GM21515 (cell line): ENCODE results near the gene BTBD8.

Experiments
- ATAC-seq: cut with Tn5 transposase; IDR thresholded peaks from one replicate; pipeline ENCODE4 v1.9.1; 2021; ENCODE audit not compliant: unreplicated experiment

BTBD8 gene

DNA sequence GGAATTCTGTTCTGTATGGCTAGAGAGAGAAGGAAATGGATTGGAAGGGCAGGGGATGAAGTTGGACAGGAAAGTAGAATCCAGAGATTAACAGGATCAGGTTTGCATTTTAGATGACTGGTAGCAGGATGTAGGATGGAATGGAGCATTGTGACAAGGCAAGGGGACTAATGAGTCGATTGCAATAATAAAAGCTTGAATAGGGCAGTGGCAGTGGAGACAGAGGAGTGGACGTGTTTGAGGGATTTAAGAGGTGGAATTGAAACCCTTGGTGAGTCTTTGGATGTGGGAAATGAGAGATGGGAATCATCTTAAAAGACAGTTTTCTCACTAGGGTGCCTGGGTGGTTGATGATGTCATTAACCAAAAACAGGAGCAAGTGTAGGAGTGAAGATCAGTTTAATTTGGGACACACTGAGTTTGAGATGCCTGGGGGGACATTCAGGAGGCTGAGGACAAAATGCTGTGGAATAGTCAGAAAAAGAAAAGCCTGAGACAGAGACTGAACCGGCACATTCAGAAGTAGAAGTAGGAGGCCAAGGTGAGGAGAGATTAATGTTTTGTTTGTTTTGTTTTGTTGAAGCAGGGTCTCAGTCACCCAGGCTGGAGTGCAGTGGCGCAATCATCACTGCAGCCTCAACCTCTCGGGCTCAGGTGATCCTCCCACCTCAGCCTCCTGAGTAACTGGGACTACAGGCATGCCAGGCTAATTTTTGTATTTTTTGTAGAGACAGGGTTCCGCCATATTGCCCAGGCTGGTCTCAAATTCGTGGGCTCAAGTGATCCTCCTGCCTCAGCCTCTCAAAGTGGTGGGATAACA lies 108.5 kb downstream of the BTBD8 start:
- ATAC-seq = no peak

DNA sequence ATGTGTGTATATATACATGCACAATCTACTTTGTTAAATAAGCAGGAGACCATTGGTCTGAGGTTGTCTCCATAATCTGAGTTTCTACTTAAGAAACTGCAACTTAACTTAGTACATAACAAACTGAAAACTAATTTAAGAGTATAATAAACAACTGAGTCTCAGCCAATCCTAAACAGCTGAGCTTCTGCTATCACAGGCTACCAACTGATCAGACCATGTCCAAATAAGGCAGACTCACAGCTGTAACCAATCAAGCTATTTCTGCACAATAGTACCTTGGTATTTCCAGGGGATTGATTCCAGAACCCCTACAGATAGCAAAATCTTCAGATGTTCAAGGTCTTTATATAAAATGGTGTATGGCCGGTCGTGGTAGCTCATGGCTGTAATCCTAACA lies 111.6 kb downstream of the BTBD8 start:
- ATAC-seq = no peak

DNA sequence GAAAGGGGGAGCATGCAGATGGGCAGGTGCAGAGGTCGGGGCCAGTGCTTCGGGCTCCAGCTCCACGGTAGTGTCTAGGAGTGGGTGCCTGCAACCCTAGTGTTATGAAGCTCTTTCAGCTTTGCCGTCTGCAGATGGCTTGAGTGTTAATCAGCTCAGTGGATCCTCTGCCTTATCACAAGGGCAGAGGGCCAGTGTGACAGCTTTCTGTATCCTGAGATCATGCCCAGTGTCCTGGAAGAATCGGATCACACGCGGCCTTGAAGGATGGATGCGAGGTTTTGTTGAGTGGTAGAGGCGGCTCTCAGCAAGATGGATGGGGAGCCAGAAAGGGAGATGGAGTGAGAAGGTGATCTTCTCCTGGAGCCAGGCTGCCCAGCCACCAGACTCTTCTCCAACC lies 112.1 kb downstream of the BTBD8 start:
- ATAC-seq = no peak

DNA sequence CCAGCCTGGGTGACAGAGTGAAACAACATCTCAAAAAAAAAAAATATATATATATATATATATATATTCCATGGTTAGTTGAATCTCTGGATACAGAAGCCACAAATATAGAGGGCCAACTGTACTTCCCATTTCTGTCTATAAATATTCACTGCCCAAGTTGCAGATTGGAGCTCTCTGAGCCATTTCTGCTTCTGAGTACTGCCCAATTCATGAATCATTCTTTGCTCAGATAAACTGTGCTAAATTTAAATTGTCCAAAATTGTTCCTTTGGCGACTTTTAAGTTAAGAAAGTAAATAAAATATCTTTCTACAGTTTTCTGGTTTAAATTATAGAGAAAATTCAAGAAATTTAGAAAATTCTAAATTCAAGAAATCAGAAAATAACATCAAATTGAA lies 114.4 kb downstream of the BTBD8 start:
- no peak for ATAC-seq

DNA sequence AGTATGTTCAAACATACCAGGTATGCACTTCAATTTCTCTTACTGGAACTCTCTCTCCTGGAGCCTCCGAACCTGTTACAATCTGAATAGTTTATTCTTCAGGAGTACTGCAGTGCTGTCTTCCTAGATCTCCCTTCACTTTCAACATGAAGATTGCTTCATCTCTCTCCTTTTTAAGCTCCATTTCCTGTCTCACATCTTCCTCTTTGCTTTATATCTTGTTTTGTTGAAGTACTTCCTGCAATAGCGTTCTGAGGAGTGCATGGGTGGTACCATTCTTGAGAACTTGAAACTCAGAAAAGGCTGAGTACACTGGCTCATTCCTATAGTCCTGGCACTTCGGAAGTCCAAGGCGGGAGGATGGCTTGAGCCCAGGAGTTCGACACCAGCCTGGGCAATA lies 121.8 kb downstream of the BTBD8 start:
- ATAC-seq = no peak

DNA sequence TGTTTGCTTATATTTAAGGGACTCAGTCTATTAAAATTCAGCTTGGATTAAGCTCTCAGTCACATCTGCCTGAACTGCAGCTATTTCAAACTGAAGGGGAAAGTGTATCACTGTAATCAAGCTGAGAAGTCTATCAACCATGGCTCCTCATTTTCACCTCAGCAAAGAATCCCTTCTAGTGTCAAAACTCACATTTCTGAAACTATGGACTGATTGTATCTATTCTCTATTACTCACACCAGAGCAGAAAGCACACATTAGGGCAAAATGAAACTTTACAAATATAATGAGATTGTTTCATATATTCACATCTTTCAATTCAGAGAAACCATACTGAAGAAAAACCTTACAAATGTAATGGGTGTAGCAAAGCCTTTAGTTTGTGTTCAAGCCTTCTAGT lies 123.0 kb downstream of the BTBD8 start:
- ATAC-seq = no peak

DNA sequence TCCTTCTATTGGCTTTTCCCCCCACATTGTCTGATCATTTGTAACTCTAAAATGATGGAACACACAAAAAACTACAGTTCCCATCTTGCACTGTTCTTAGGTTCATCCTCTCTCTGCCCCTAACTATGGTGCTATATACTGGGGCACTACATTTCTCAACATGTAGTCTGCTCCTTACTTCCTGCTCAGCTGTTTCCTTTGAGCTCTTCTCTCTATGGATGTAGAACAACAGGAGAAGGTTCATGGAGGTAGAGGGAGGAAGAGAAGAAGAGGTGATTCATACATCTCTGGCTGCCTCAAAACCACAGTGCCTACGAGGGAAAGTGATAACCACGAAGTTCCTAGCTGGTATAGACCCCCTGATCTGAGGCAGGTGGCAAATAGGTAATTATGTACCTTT lies 130.6 kb downstream of the BTBD8 start:
- ATAC-seq = no peak

DNA sequence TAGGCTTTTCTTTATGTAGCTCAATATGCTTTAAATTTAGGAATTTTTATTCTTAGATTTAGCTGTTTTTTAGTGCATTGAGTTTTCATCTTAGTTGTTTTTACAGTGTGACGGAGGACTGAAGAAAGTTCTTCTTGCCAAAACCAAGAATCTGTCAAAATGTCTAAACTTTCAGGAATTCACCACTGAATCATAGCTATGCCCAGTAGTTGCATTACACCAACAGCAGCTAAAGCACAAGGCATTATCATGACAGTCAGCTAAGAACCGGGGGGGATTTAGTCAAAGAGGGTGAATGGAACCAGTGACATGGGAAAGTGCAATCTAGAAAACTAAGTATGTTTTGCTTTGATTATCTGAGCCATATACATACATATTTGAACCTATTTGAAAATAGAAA lies 131.0 kb downstream of the BTBD8 start:
- ATAC-seq = no peak

DNA sequence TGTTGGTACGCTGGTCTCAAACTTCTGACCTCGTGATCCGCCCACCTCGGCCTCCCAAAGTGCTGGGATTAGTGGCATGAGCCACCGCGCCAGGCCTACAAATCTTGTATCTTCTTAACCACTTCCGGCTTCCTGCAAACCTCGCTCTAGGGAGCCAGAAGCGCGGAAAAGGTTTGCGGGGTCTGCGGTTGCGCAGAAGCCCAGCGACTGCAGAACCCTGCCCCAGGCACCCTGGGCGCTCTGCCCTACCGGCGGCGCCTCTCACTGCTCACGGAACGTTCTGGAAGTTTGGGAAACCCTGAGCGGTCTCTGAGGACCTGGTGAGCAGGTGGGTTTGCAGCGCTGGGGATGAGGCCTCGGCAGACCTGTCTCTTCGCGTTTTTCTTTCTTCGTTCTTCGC lies 137.6 kb downstream of the BTBD8 start, which contains the start of gene C1orf146:
C1orf146 (plus strand) TSS at position 195 of the 400 bp plus-strand sequence. CDS start 13,506 bp downstream, outside the sequence.
- no peak for ATAC-seq

DNA sequence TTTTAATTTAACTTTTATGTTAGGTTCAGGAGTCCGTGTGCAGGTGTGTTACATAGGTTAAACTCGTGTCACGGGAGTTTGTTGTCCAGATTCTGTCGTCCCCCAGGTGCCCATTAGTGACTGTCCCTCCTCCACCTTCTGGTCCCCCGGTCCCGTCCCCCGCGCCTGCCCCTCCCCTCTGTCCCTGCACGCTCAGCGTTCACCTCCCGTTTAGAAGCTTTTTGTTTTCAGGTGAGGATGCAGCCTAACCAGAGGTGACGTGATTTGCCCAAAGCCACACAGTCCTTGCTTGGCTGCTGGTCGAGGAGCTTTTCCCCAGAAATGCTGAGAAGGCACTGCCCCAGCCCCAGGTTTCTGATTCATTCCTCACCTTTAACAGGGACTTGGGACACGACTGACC lies 138.4 kb downstream of the BTBD8 start:
- no peak for ATAC-seq

DNA sequence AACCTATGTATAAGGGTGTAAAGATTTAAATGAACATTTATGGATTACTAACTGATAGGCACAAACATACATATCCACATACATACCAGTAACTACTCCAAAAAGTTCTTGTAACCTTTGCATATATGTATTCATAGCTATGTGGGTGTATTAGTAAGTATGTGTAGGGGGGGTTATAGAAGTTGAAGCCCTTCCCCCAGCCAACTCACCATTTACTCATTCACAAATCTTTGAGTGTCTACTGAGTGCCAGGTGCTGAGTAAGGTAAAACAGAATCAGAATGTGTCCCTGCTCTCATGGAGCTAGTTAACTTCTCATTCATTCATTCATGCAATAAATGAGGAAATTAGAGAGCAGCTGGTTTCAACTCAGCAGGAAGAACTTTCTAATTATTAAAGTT lies 138.9 kb downstream of the BTBD8 start:
- no peak for ATAC-seq

DNA sequence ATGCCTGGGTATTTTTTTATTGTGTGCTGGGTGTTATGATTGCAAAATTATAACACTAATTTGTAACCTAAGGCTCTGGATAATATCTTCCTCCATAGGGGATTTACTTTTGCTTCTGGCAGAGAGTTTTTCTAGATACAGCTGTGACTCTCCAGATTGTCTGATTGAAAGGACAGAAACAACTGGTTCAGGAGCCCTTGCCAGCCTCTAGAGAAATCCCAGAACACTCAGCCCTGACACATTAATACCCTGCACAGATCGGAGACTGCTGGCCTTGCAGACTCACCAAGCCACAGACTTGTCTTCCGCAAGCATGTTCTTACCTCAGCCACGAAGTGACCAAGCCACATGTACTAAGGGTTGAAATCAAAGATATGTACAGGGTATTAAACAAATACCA lies 148.3 kb downstream of the BTBD8 start:
- no peak for ATAC-seq

DNA sequence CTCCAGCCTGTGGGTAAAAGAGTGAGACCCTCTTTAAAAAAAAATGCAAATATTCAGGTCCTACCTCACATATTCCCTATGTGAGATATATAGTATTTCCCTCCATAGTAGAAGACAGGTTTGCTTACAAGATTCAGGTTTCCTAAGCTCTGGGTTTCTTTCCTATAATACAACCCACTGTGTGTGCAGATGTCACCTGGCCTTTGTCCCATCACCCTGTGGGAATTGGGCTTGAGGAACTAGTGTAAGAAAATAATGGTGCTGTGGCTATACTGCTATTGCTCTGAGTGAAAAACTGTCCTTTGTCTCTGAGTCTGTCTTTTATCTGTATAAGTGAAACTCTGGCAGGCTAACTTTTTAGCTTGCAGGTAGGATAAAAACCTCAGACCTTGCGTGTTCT lies 150.6 kb downstream of the BTBD8 start:
- ATAC-seq = no peak
